ENCODE data around the gene PIGT. TPM values are rescaled to one million over a fixed set of nuclear protein-coding genes. Genes with fewer than 3 reads are reported as not detected.

The PIGT gene
- polyA plus RNA-seq, 3 donors, result 49.2 to 87.6 (median 59.7) TPM

DNA sequence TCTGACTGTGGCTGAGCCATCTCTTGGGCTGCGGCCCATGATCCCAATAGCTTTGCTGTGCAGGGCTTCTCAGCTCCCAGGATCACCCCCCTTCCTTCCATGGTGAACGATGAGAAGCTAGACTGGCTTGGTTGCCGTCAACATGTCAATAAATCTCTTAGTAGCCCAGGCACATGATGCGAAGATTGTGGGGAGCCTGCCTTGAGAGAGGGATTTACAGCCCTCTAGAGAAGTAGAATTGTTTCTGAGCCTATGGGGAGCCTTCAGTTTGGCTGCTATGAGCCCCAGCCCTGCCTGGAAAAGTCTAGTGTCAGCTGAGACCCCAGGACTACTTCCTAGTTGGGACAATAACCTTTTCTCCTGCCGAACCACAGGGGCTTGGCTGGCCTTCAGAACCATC, 3.3 kb upstream of the PIGT start:
- no peaks in the 10 kb centered on the region for H3K9me3 ChIP-seq (replicated peaks in 1 of 2; ENCODE audit: control insufficient read depth in 1 of 2, insufficient read depth in 1 of 2, low read length in 2 of 2)
- peaks cover 7 to 9% of the 10 kb centered on the region in 2 donors for H3K36me3 Mint-ChIP-seq
- peaks cover 6 to 11% (median 8%) of the 10 kb centered on the region in 3 donors for H3K27me3 Mint-ChIP-seq (ENCODE audit: low read depth in 3 of 3)
- H3K27ac ChIP-seq (ENCODE audit: low read depth in 1 of 2, low read length in 2 of 2), result no peak overlapping the region
- WGBS (ENCODE audit: insufficient coverage), result 100% methylated on average over 2 of the region's 5 CpGs
- peaks cover 0 to 6% of the 10 kb centered on the region in 2 donors for H3K27me3 ChIP-seq (ENCODE audit: control insufficient read depth in 2 of 2, insufficient read depth in 2 of 2, low read length in 2 of 2)
- peaks cover 21 to 34% of the 10 kb centered on the region in 2 donors for H3K4me1 ChIP-seq (ENCODE audit: control insufficient read depth in 1 of 2, insufficient read depth in 2 of 2, low read length in 2 of 2)
- no peak for DNase-seq
- peaks cover 0 to 2% (median 0%) of the 10 kb centered on the region in 7 donors for H3K9me3 Mint-ChIP-seq
- no peak overlapping the region for H3K27ac Mint-ChIP-seq
- peaks cover 5% of the 10 kb centered on the region for H4K20me1 ChIP-seq (ENCODE audit: insufficient read depth, low read length)
- H3K4me3 Mint-ChIP-seq, result no peak overlapping the region
- no peak overlapping the region for H3K4me3 ChIP-seq (replicated peaks in 1 of 3; ENCODE audit: low read depth in 2 of 3, low read length in 3 of 3)
- H3K9ac ChIP-seq (ENCODE audit: insufficient read depth, low read length, poor library complexity, severe bottlenecking), result no peak overlapping the region
- H2AFZ ChIP-seq (ENCODE audit: insufficient read depth, low read depth, low read length, poor library complexity, severe bottlenecking), result no peak overlapping the region
- H3K4me2 ChIP-seq (replicated peaks; ENCODE audit: extremely low read depth, low read length, poor library complexity, severe bottlenecking), result no peak overlapping the region
- peaks cover 29% of the 10 kb centered on the region for H3K4me1 Mint-ChIP-seq
- no peak for TF ChIP-seq CTCF (IDR thresholded peaks at IDR 0.05)
- intact Hi-C loops (cut with micrococcal nuclease), result no loop called here
- H3K79me2 ChIP-seq (ENCODE audit: insufficient read depth, low read length), result peaks cover 22% of the 10 kb centered on the region
- H3K36me3 ChIP-seq (replicated peaks in 1 of 2; ENCODE audit: control insufficient read depth in 1 of 2, insufficient read depth in 2 of 2, low read length in 2 of 2), result peaks cover 0 to 6% of the 10 kb centered on the region in 2 donors

DNA sequence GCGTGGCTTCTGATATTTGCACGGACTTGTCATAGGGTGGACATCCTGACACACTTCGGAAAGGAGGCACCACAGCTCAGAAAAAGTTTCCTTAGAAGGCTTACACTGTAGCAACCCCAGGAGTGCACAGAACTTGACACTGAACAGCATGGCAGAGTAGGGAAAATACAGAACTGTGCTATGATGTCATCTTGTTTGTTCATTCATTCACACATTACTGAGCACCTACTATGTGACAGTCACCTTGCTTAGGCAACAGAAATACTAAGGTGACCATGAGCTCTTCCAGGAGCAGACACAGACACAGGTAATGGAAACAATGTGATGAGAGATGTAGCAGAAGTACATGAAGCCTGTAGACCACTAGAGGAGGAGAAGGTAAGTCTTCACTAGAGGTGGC, 2.5 kb upstream of the PIGT start:
- H2AFZ ChIP-seq (ENCODE audit: insufficient read depth, low read depth, low read length, poor library complexity, severe bottlenecking), result no peak overlapping the region
- no peak overlapping the region for H3K4me2 ChIP-seq (replicated peaks; ENCODE audit: extremely low read depth, low read length, poor library complexity, severe bottlenecking)
- Mint-ChIP-seq H3K27ac (no peak overlapping the region), H3K36me3 (peaks cover 13 to 15% of the 10 kb centered on the region in 2 donors), H3K9me3 (peaks cover 0 to 2% (median 0%) of the 10 kb centered on the region in 7 donors), H3K27me3 (ENCODE audit: low read depth in 3 of 3) (peaks cover 1 to 3% (median 2%) of the 10 kb centered on the region in 3 donors), H3K4me3 (peak overlapping the region in 1 of 2 donors; percentile 23), H3K4me1 (peaks cover 21% of the 10 kb centered on the region)
- no peak for TF ChIP-seq CTCF (IDR thresholded peaks at IDR 0.05)
- H3K79me2 ChIP-seq (ENCODE audit: insufficient read depth, low read length), result peaks cover 30% of the 10 kb centered on the region
- no peaks in the 10 kb centered on the region for H3K9me3 ChIP-seq (replicated peaks in 1 of 2; ENCODE audit: control insufficient read depth in 1 of 2, insufficient read depth in 1 of 2, low read length in 2 of 2)
- no peak for DNase-seq
- intact Hi-C loops (cut with micrococcal nuclease), result no loop called here
- no peaks in the 10 kb centered on the region for H3K27me3 ChIP-seq (ENCODE audit: control insufficient read depth in 2 of 2, insufficient read depth in 2 of 2, low read length in 2 of 2)
- H3K27ac ChIP-seq (ENCODE audit: low read depth in 1 of 2, low read length in 2 of 2), result no peak overlapping the region
- no peak overlapping the region for H3K9ac ChIP-seq (ENCODE audit: insufficient read depth, low read length, poor library complexity, severe bottlenecking)
- H3K36me3 ChIP-seq (replicated peaks in 1 of 2; ENCODE audit: control insufficient read depth in 1 of 2, insufficient read depth in 2 of 2, low read length in 2 of 2), result peaks cover 3 to 13% of the 10 kb centered on the region in 2 donors
- H3K4me3 ChIP-seq (replicated peaks in 1 of 3; ENCODE audit: low read depth in 2 of 3, low read length in 3 of 3), result no peak overlapping the region
- H4K20me1 ChIP-seq (ENCODE audit: insufficient read depth, low read length), result peaks cover 4% of the 10 kb centered on the region
- H3K4me1 ChIP-seq (ENCODE audit: control insufficient read depth in 1 of 2, insufficient read depth in 2 of 2, low read length in 2 of 2), result peaks cover 18 to 27% of the 10 kb centered on the region in 2 donors
- WGBS (ENCODE audit: insufficient coverage), result 90% methylated on average over 3 of the region's 3 CpGs
